HG03108 (cell line): Measurements from ENCODE around the gene PCDHB1.
"Not testable (repeated sequence)": the region's sequence is repeated elsewhere in the genome, so short reads cannot be mapped to it uniquely, and the experiment has no call there.

Experiments used
- ATAC-seq: cut with Tn5 transposase; IDR thresholded peaks from one replicate; pipeline ENCODE4 v1.9.1; 2021; ENCODE audit warnings: moderate library complexity; ENCODE audit not compliant: unreplicated experiment

The PCDHB1 gene

GRCh38 chr5:141051521-141051866, 320 bp downstream of the PCDHB1 start:
- no peak for ATAC-seq

GRCh38 chr5:141077826-141078225, 26.7 kb downstream of the PCDHB1 start:
- no peak for ATAC-seq

- no peak for ATAC-seq
Measured at GRCh38 chr5:141082228-141082627, 31.1 kb downstream of the PCDHB1 start.

GRCh38 chr5:141084487-141084989, 33.4 kb downstream of the PCDHB1 start:
- ATAC-seq = no peak

GRCh38 chr5:141094481-141095262, 43.5 kb downstream of the PCDHB1 start, which contains the start of gene PCDHB2:
Gene PCDHB2, plus strand, starts transcription at chr5:141094615. Its CDS starts 176 bp downstream, at chr5:141094791.
- ATAC-seq = no peak

- ATAC-seq = no peak
Measured at GRCh38 chr5:141095263-141095641, 44.1 kb downstream of the PCDHB1 start.

- not testable (repeated sequence) for ATAC-seq
Measured at GRCh38 chr5:141096181-141096580, 45.0 kb downstream of the PCDHB1 start.

GRCh38 chr5:141096586-141096985, 45.4 kb downstream of the PCDHB1 start:
- ATAC-seq = not testable (repeated sequence)

GRCh38 chr5:141100243-141100805, 49.1 kb downstream of the PCDHB1 start, which contains the start of gene PCDHB3:
Gene PCDHB3, plus strand, starts transcription at chr5:141100473. Its CDS starts 177 bp downstream, at chr5:141100650.
- no peak for ATAC-seq

GRCh38 chr5:141101059-141101458, 49.9 kb downstream of the PCDHB1 start:
- ATAC-seq = no peak

GRCh38 chr5:141102070-141102469, 50.9 kb downstream of the PCDHB1 start:
- ATAC-seq = not testable (repeated sequence)

GRCh38 chr5:141102471-141102870, 51.3 kb downstream of the PCDHB1 start:
- ATAC-seq = not testable (repeated sequence)

- ATAC-seq = no peak
Measured at GRCh38 chr5:141105350-141105749, 54.2 kb downstream of the PCDHB1 start.
